VCaP (cell line): ENCODE measurements around the gene INHBC.
A peak's percentile ranks its signal among the peaks of the same experiment; 100 is the strongest.

ENCODE experiments used
- H3K27ac ChIP-seq: fragments of 450-650 bp; 2 replicates; pipeline ENCODE4 v1.5.1; 2017
- CTCF ChIP-seq: fragments of 450-650 bp; conservative IDR thresholded peaks from 2 replicates; pipeline ENCODE4 v1.5.1; 2017; ENCODE audit warnings: mild to moderate bottlenecking, moderate library complexity

INHBC gene

GRCh38 chr12:57477710-57478681 is 43.4 kb downstream of the INHBC start:
- no peak overlapping the region for H3K27ac ChIP-seq
- TF ChIP-seq CTCF: no peak

DNA sequence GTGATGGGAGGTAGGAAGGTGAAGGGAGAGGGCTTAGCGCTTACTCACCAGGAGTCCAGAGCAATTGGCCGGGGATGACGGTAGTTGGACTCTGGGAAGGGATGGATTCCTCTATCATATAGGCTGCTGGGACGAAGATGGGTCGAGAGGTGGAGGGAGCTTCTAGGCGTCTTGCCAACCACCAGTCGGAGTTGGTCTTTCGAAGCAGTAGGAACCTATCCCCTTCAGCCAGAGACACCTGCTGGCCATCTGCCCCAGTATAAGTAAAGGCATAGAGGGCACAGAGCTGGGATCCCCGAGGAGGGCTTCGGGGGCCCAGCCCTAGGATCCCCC is 44.4 kb downstream of the INHBC start:
- TF ChIP-seq CTCF: no peak
- no peak overlapping the region for H3K27ac ChIP-seq

GRCh38 chr12:57479376-57480115 is 45.0 kb downstream of the INHBC start, which contains the start of gene ARHGAP9:
TSS of gene ARHGAP9 (minus strand) at chr12:57479866. CDS start at chr12:57479406, 460 bp downstream.
- no peak for TF ChIP-seq CTCF
- no peak within 1 kb of the TSS for H3K27ac ChIP-seq

DNA sequence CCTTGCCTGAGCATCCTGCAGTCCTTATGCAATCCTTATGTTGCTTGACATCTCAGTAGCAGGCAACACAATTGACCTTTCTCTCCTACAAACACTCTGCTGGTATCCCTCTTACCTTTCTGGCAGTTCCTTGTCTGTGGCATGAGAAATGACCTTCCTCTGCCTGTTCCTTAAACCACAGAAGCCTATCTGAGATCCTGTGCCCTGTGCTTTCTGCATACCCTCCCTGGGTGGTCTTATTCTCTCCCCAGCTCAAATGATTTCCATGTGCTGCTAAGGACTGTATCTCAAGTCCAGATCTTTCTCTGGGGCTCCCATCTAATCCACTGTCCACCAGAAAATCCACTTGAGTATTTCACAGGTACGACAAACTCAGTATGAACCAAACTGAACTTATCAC is 47.1 kb downstream of the INHBC start:
- TF ChIP-seq CTCF: no peak
- H3K27ac ChIP-seq: no peak overlapping the region

DNA sequence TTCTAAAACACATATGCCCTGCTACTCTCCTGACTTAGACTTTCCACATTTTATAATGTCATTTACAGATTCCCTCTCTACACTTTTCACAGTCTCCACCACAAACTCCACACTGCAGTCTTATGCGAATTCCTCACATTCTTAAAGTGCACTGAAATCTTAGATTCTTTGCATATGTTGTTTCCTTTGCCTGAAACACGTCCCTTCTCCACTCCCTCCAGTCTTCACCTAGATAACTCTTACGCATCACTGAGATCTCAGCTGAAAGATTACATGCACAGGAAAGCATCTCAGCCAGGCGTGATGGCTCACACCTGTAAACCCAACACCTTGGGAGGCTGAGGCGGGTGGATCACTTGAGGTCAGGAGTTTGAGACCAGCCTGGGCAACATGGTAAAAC is 48.9 kb downstream of the INHBC start:
- TF ChIP-seq CTCF: no peak
- H3K27ac ChIP-seq: no peak overlapping the region

- no peak for TF ChIP-seq CTCF
- H3K27ac ChIP-seq: no peak overlapping the region
Observed at GRCh38 chr12:57485695-57486094, 51.1 kb downstream of the INHBC start.

DNA sequence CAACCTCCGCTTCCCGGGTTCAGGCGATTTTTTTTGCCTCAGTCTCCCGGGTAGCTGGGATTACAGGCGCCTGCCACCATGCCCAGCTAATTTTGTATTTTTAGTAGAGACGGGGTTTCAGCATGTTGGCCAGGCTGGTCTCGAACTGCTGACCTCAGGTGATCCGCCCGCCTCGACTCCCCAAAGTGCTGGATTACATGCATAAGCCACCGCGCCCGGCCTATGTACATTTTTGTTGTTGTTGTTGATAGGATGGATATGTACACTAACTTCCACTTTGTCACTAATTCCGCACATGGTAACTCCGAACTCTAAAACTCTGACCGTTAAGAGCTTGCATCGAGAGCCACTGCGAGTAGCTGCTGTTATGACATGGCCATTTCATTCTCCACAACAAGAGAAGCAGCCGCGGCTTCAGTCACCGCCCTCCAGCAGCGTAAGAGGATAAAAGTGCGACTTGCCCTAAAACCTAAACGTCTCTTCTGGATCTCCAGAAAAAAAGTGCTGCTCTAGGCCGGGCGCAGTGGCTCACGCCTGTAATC is 52.5 kb downstream of the INHBC start:
- TF ChIP-seq CTCF: no peak
- H3K27ac ChIP-seq: peak overlapping the region; percentile 87
